Erythroblast (primary cell): ENCODE results near the gene JMJD8.

Source experiments
- DNase-seq, 2 experiments: peaks; one replicate each; lab custom pipeline; 2025; lab: John Stamatoyannopoulos, UW
- GATA1 ChIP-seq: IDR thresholded peaks from 2 replicates; pipeline ENCODE4 v1.6.1; 2011; ENCODE audit warnings: low read depth, mild to moderate bottlenecking, control low read depth, low read length, moderate library complexity
- POLR2A ChIP-seq: IDR thresholded peaks from 2 replicates; pipeline ENCODE4 v1.6.1; 2011; ENCODE audit warnings: mild to moderate bottlenecking, low read length

The JMJD8 gene

GRCh38 chr16:717450-718245 lies 33.5 kb upstream of the JMJD8 start:
- TF ChIP-seq POLR2A (no peak), GATA1 (no peak)
- no peak for DNase-seq

- no peak for TF ChIP-seq GATA1
- no peak for TF ChIP-seq POLR2A
- DNase-seq: no peak
Measured at GRCh38 chr16:716768-717325, 32.7 kb upstream of the JMJD8 start.

GRCh38 chr16:716200-716568 lies 32.0 kb upstream of the JMJD8 start:
- TF ChIP-seq POLR2A: no peak
- no peak for TF ChIP-seq GATA1
- DNase-seq: no peak

- peak; percentile 60 to 64 for DNase-seq
- no peak for TF ChIP-seq GATA1
- TF ChIP-seq POLR2A: peak; percentile 12
Measured at GRCh38 chr16:715477-716199, 31.5 kb upstream of the JMJD8 start.

- peak; percentile 89 to 94 for DNase-seq
- no peak for TF ChIP-seq GATA1
- TF ChIP-seq POLR2A: no peak
Measured at GRCh38 chr16:714558-715476, 30.7 kb upstream of the JMJD8 start, which contains the start of gene METRN. TSS of gene METRN (plus strand) at chr16:715118. CDS start at chr16:715290, 172 bp downstream.

GRCh38 chr16:714079-714478 lies 29.9 kb upstream of the JMJD8 start:
- no peak for DNase-seq
- TF ChIP-seq POLR2A (no peak), GATA1 (no peak)

GRCh38 chr16:712740-713250 lies 28.7 kb upstream of the JMJD8 start:
- DNase-seq: peak; percentile 69 to 77

- TF ChIP-seq GATA1: no peak
- TF ChIP-seq POLR2A: no peak
- peak; percentile 77 to 89 for DNase-seq
Measured at GRCh38 chr16:711548-712320, 27.6 kb upstream of the JMJD8 start.

- TF ChIP-seq GATA1 (no peak), POLR2A (no peak)
Measured at GRCh38 chr16:711084-711483, 26.9 kb upstream of the JMJD8 start.

GRCh38 chr16:710500-711075 lies 26.5 kb upstream of the JMJD8 start:
- no peak for DNase-seq
- no peak for TF ChIP-seq POLR2A

More at GRCh38 chr16:711084-711483, 26.9 kb upstream of the JMJD8 start:
- no peak for DNase-seq

GRCh38 chr16:709566-710499 lies 25.7 kb upstream of the JMJD8 start:
- no peak for TF ChIP-seq GATA1
- TF ChIP-seq POLR2A: no peak
- peak; percentile 53 to 62 for DNase-seq
